Progenitor cell of endocrine pancreas (in vitro differentiated cells): Measurements from ENCODE around the gene PGAP1. TPM values are rescaled to one million over a fixed set of nuclear protein-coding genes. Genes with fewer than 3 reads are reported as not detected.

ENCODE experiments used
- DNase-seq: peaks from one replicate; pipeline ENCODE4 v3.0.0; 2021; ENCODE audit warnings: low spot score; ENCODE audit not compliant: unreplicated experiment
- H3K27ac Mint-ChIP-seq: 2 replicates; pipeline ENCODE4 v1.8.0; 2021; ENCODE audit warnings: mild to moderate bottlenecking, moderate library complexity, mixed read lengths
- H3K27me3 Mint-ChIP-seq: 2 replicates; pipeline ENCODE4 v1.8.0; 2021; ENCODE audit warnings: mixed read lengths
- H3K36me3 Mint-ChIP-seq: 2 replicates; pipeline ENCODE4 v1.8.0; 2022; ENCODE audit warnings: mixed read lengths; ENCODE audit not compliant: insufficient read depth
- H3K4me1 Mint-ChIP-seq: 2 replicates; pipeline ENCODE4 v1.8.0; 2021; ENCODE audit warnings: low read depth, mixed read lengths
- H3K4me3 Mint-ChIP-seq: 2 replicates; pipeline ENCODE4 v1.8.0; 2021; ENCODE audit warnings: low read depth, mild to moderate bottlenecking, moderate library complexity, mixed read lengths
- H3K9me3 Mint-ChIP-seq: 2 replicates; pipeline ENCODE4 v1.8.0; 2021; ENCODE audit warnings: low read depth, mixed read lengths
- CTCF ChIP-seq: fragments of 200-600 bp; sonication (generic); IDR thresholded peaks from one replicate; pipeline ENCODE4 v1.5.0; 2021; ENCODE audit warnings: antibody characterized with exemption, mild to moderate bottlenecking; ENCODE audit not compliant: unreplicated experiment
- total RNA-seq: library from RNA; stranded (reverse); gene quantifications from 2 replicates; pipeline ENCODE4 v1.2.1, GENCODE V29; 2021

Gene PGAP1
- total RNA-seq, 1 donor from 2014 or later = 54.8 TPM

GRCh38 chr2:196939371-196939770 lies 12.9 kb upstream of the PGAP1 start:
- H3K9me3 Mint-ChIP-seq = no peaks in the 10 kb centered on the region
- H3K27me3 Mint-ChIP-seq = peaks cover 4% of the 10 kb centered on the region

GRCh38 chr2:196935432-196935831 lies 8.9 kb upstream of the PGAP1 start:
- Mint-ChIP-seq H3K4me3 (no peak overlapping the region), H3K27me3 (no peaks in the 10 kb centered on the region), H3K9me3 (no peaks in the 10 kb centered on the region), H3K4me1 (peaks cover 7% of the 10 kb centered on the region), H3K27ac (no peak overlapping the region), H3K36me3 (no peaks in the 10 kb centered on the region)
- TF ChIP-seq CTCF = no peak
- no peak for DNase-seq

More at GRCh38 chr2:196939371-196939770, 12.9 kb upstream of the PGAP1 start:
- no peak overlapping the region for H3K4me3 Mint-ChIP-seq
- H3K4me1 Mint-ChIP-seq = peaks cover 2% of the 10 kb centered on the region
- H3K27ac Mint-ChIP-seq = no peak overlapping the region
- no peaks in the 10 kb centered on the region for H3K36me3 Mint-ChIP-seq
- TF ChIP-seq CTCF = no peak
- DNase-seq = no peak

GRCh38 chr2:196934672-196935071 lies 8.2 kb upstream of the PGAP1 start:
- DNase-seq = no peak
- TF ChIP-seq CTCF = no peak
- Mint-ChIP-seq H3K27ac (no peak overlapping the region), H3K4me3 (no peak overlapping the region), H3K27me3 (no peaks in the 10 kb centered on the region), H3K4me1 (peaks cover 7% of the 10 kb centered on the region), H3K36me3 (no peaks in the 10 kb centered on the region), H3K9me3 (no peaks in the 10 kb centered on the region)

GRCh38 chr2:196931555-196931954 lies 5.0 kb upstream of the PGAP1 start:
- no peaks in the 10 kb centered on the region for H3K27me3 Mint-ChIP-seq
- peaks cover 14% of the 10 kb centered on the region for H3K4me1 Mint-ChIP-seq
- DNase-seq = no peak
- H3K9me3 Mint-ChIP-seq = no peaks in the 10 kb centered on the region
- TF ChIP-seq CTCF = no peak
- no peak overlapping the region for H3K4me3 Mint-ChIP-seq
- no peak overlapping the region for H3K27ac Mint-ChIP-seq
- H3K36me3 Mint-ChIP-seq = no peaks in the 10 kb centered on the region

GRCh38 chr2:196927376-196928225 lies 1.1 kb upstream of the PGAP1 start:
- H3K36me3 Mint-ChIP-seq = no peaks in the 10 kb centered on the region
- no peak for DNase-seq
- peaks cover 19% of the 10 kb centered on the region for H3K4me1 Mint-ChIP-seq
- H3K9me3 Mint-ChIP-seq = no peaks in the 10 kb centered on the region
- no peaks in the 10 kb centered on the region for H3K27me3 Mint-ChIP-seq
- H3K27ac Mint-ChIP-seq = peak overlapping the region; percentile 99
- peak overlapping the region; percentile 93 for H3K4me3 Mint-ChIP-seq
- no peak for TF ChIP-seq CTCF
